Natural killer cell (primary cell): ENCODE results near the gene LAGE3. TPM values are rescaled to one million over a fixed set of nuclear protein-coding genes. Genes with fewer than 3 reads are reported as not detected.

Experiments
- ATAC-seq, 3 donors: fragments of 150-1000 bp in 2 of 3; fragments of 200-7000 bp in 1 of 3; cut with Tn5 transposase; 1 replicate in 1 of 3; 2 replicates in 2 of 3; pipeline ENCODE4 v1.10.0; 2021; ENCODE audit warnings: mild to moderate bottlenecking in 2 of 3, moderate library complexity in 2 of 3
- DNase-seq, 2 donors: peaks; one replicate each; pipeline versions ENCODE4 v3.0.0 to v3.0.0-alpha.2; 2013 to 2021; ENCODE audit warnings: mixed read lengths in 1 of 2
- H3K27ac ChIP-seq: one replicate; pipeline ENCODE4 v1.5.1; 2013; ENCODE audit warnings: mild to moderate bottlenecking, low read length
- H3K27me3 ChIP-seq: one replicate; pipeline ENCODE4 v1.6.1; 2013; ENCODE audit warnings: low read length; ENCODE audit not compliant: control insufficient read depth, insufficient read depth
- H3K36me3 ChIP-seq: one replicate; pipeline ENCODE4 v1.6.1; 2013; ENCODE audit warnings: low read length; ENCODE audit not compliant: control insufficient read depth, insufficient read depth
- H3K4me1 ChIP-seq: one replicate; pipeline ENCODE4 v1.6.1; 2013; ENCODE audit warnings: low read length; ENCODE audit not compliant: control insufficient read depth, insufficient read depth
- H3K4me3 ChIP-seq: one replicate; pipeline ENCODE4 v1.5.1; 2013; ENCODE audit warnings: low read length
- H3K9me3 ChIP-seq: one replicate; pipeline ENCODE4 v1.6.1; 2013; ENCODE audit warnings: low read length; ENCODE audit not compliant: control insufficient read depth, insufficient read depth
- H3K27ac Mint-ChIP-seq, 2 donors: one replicate each; pipeline ENCODE4 v1.8.0; 2022; ENCODE audit warnings: mild to moderate bottlenecking in 2 of 2, mixed read lengths in 2 of 2, moderate library complexity in 1 of 2
- H3K27me3 Mint-ChIP-seq, 2 donors: one replicate each; pipeline ENCODE4 v1.8.0; 2022; ENCODE audit warnings: low read depth in 2 of 2, mixed read lengths in 2 of 2
- H3K36me3 Mint-ChIP-seq: one replicate; pipeline ENCODE4 v1.8.0; 2022; ENCODE audit warnings: mixed read lengths
- H3K4me1 Mint-ChIP-seq, 2 donors: one replicate each; pipeline ENCODE4 v1.8.0; 2022; ENCODE audit warnings: mixed read lengths in 2 of 2
- H3K4me3 Mint-ChIP-seq: one replicate; pipeline ENCODE4 v1.8.0; 2022; ENCODE audit warnings: mild to moderate bottlenecking, moderate library complexity, mixed read lengths
- H3K9me3 Mint-ChIP-seq, 2 donors: one replicate each; pipeline ENCODE4 v1.8.0; 2022; ENCODE audit warnings: mixed read lengths in 2 of 2
- CTCF ChIP-seq: fragments of 200-600 bp; IDR thresholded peaks from one replicate; pipeline ENCODE4 v1.8.0; 2022; ENCODE audit warnings: antibody characterized with exemption
- WGBS: methylation state at CpG from one replicate; pipeline ENCODE4 v1.1.7; 2013; ENCODE audit warnings: missing lambda C conversion rate; ENCODE audit not compliant: insufficient coverage; 5-methylcytosine and 5-hydroxymethylcytosine counted together
- intact Hi-C: fragments of 100-400 bp; cut with micrococcal nuclease; formaldehyde crosslinking; loops from one replicate; pipeline ENCODE4 v1.14.2; 2022
- total RNA-seq, 4 donors: library from RNA; stranded (reverse); fragments of 120-200 nt in 1 of 4; gene quantifications; one replicate each; pipeline versions ENCODE4 v1.2.3 to v1.2.4, GENCODE V29; 2013 to 2022

The LAGE3 gene
- total RNA-seq, 3 donors from 2014 or later (not counting 1 experiment from before 2014, with no cell fraction given) = 10.8 to 12.5 (median 10.9) TPM

GRCh38 chrX:154507673-154508383 is 28.7 kb upstream of the LAGE3 start:
- no peak overlapping the region for H3K27ac ChIP-seq
- intact Hi-C loops = no loop called here
- no peak overlapping the region for H3K4me3 Mint-ChIP-seq
- peaks cover 3% of the 10 kb centered on the region for H3K36me3 ChIP-seq
- no peak overlapping the region for H3K27ac Mint-ChIP-seq
- no peaks in the 10 kb centered on the region for H3K9me3 ChIP-seq
- H3K36me3 Mint-ChIP-seq = no peaks in the 10 kb centered on the region
- TF ChIP-seq CTCF = no peak
- no peak overlapping the region for H3K4me3 ChIP-seq
- H3K27me3 Mint-ChIP-seq = no peaks in the 10 kb centered on the region
- DNase-seq (no peak), ATAC-seq (no peak)
- WGBS = 98% methylated on average over 18 of the region's 24 CpGs
- H3K4me1 ChIP-seq = peaks cover 10% of the 10 kb centered on the region
- H3K9me3 Mint-ChIP-seq = no peaks in the 10 kb centered on the region
- peaks cover 0 to 6% of the 10 kb centered on the region in 2 donors for H3K4me1 Mint-ChIP-seq
- H3K27me3 ChIP-seq = no peaks in the 10 kb centered on the region

- no peaks in the 10 kb centered on the region for H3K27me3 Mint-ChIP-seq
- peaks cover 7% of the 10 kb centered on the region for H3K4me1 ChIP-seq
- no peaks in the 10 kb centered on the region for H3K9me3 ChIP-seq
- H3K27ac Mint-ChIP-seq = no peak overlapping the region
- no peaks in the 10 kb centered on the region for H3K9me3 Mint-ChIP-seq
- H3K4me3 Mint-ChIP-seq = no peak overlapping the region
- peaks cover 0 to 6% of the 10 kb centered on the region in 2 donors for H3K4me1 Mint-ChIP-seq
- TF ChIP-seq CTCF = no peak
- H3K27ac ChIP-seq = no peak overlapping the region
- H3K4me3 ChIP-seq = no peak overlapping the region
- DNase-seq (no peak), ATAC-seq (no peak)
- intact Hi-C loops = no loop called here
- H3K36me3 Mint-ChIP-seq = no peaks in the 10 kb centered on the region
- peaks cover 3% of the 10 kb centered on the region for H3K36me3 ChIP-seq
- WGBS = 98% methylated on average over 28 of the region's 37 CpGs
- H3K27me3 ChIP-seq = no peaks in the 10 kb centered on the region
These were observed 27.6 kb upstream of the LAGE3 start for GRCh38 chrX:154506483-154507332.

GRCh38 chrX:154505734-154506133 is 26.7 kb upstream of the LAGE3 start:
- Mint-ChIP-seq H3K4me1 (peaks cover 0 to 1% of the 10 kb centered on the region in 2 donors), H3K4me3 (no peak overlapping the region), H3K27me3 (no peaks in the 10 kb centered on the region), H3K9me3 (no peaks in the 10 kb centered on the region), H3K36me3 (no peaks in the 10 kb centered on the region), H3K27ac (no peak overlapping the region)
- DNase-seq (no peak), ATAC-seq (no peak)
- Histone ChIP-seq H3K4me1 (no peaks in the 10 kb centered on the region), H3K4me3 (no peak overlapping the region), H3K36me3 (peaks cover 3% of the 10 kb centered on the region), H3K9me3 (no peaks in the 10 kb centered on the region), H3K27me3 (no peaks in the 10 kb centered on the region), H3K27ac (no peak overlapping the region)
- intact Hi-C loops = no loop called here
- no peak for TF ChIP-seq CTCF
- 98% methylated on average over 8 of the region's 12 CpGs for WGBS
